ENCODE data around the gene CCDC179. TPM values are rescaled to one million over a fixed set of nuclear protein-coding genes. Genes with fewer than 3 reads are reported as not detected.

CCDC179 gene
- total RNA-seq, 1 donor from 2014 or later = not detected

DNA sequence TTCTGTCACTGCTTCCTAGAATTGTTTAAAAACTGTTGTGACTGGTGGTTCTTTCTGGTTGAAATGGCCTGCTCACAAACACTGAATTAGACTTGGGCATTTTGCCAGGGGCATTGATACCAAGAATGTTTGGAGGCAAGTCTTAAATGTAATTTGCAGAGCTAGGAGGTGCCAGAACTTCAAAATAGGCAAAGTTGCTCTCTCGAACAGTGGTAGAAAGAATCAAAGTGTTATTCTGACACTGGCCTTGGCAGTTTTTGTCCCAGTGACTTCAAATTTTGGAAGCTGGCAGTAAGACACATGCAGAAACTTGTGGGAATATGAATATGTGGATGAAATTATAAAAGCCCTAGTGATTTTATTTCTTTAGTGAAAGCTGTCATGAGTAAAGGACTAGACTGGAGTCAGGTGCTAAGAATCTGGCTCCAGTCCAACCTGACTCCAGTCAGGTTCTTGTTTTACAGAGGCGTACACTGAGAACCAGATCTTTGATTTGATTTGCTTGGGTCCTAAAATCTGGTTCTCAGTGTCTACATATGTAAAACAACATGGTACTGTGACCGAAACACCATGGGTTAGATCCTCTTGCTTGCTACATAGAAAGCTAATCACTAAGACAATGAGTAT lies 51.6 kb downstream of the CCDC179 start:
- DNase-seq (ENCODE audit: extremely low read depth, low read depth, low spot score) = no peak

DNA sequence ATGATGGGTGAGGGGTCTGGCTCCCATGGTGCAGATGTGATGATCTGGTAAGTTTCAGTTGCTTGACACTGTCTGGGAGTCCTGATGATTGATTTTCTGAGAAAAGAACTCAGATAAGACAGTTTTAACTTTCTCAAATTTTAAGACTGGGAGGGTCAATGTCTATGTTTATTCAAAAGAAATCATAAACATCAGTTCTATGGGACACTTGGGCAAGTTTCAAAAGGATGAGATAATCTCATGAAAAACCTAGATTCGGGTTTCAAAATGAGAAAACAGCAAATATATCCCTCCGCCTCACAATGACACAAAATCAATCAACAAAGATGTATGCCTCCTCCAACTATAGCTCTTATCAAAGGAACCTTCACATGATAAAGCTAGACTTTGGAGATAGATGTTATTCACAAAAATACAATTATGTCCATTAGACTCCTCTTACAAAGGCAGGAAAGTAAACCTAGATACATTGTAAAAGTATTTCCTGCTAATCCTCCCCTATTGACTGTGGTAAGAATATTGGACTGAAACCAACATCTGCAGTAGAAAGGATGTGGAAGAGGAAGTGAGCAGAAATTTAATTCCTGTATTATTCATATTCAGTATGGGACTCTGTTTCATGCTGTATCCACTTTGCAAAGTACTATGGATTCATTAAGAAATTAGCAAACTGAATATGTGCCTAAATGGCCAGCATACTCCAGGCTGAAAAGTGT lies 52.3 kb downstream of the CCDC179 start:
- no peak for DNase-seq (ENCODE audit: extremely low read depth, low read depth, low spot score)

DNA sequence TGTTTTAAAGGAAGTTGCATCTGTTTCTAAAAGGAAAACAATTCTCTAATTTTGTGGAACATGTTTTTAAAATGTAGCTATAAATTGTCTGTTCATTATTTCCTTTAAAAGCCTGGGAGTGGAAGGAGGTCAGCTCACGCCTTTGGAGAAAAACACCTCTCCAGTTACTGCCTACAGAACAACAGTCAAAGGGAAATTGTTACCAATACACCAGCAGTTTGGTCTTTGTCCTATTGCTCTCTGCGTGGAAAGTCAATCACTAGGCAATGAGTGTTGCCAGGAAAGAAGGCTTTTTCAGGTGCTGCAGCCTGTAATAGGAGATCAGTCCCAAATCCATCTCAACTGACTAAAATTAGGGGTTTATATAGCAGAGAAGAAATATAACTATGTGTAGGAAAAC lies 52.9 kb downstream of the CCDC179 start:
- DNase-seq (ENCODE audit: extremely low read depth, low read depth, low spot score) = no peak

DNA sequence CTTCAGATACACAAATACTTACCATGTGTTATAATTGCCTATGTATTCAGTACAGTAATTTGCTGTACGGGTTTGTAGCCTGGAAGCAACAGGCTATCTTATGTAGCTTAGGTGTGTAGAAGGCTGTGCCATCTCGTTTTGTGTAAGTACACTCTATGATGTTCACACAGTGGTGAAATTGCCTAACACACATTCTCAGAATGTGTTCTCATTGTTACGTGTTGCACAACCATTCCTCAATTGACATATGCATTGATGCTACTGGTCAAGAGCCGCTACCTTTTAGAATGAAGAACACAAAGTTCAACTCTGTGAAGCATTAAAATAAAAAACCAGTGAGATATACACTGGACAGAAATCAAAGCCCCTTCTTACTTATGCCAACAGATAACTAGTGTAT lies 57.4 kb downstream of the CCDC179 start:
- DNase-seq (ENCODE audit: extremely low read depth, low read depth, low spot score) = no peak

DNA sequence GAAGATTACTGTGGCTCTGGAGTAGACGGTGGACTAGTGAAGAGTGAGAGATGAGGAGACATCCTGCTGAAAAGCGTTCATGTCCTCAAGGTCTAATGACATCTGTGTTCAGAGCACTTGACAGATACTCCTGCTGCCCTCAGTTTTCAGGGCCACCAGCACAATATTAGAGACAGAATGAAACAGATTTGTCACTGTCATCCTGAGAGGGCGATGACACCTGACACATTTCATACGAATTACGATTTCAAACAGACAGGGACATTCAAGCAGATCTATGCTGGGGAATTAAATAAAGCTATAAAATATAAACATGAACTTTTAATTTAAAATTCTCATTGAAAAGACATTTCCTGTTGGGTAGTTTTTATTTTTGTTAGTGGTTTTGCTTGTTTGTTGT lies 59.8 kb downstream of the CCDC179 start:
- no peak for DNase-seq (ENCODE audit: extremely low read depth, low read depth, low spot score)

DNA sequence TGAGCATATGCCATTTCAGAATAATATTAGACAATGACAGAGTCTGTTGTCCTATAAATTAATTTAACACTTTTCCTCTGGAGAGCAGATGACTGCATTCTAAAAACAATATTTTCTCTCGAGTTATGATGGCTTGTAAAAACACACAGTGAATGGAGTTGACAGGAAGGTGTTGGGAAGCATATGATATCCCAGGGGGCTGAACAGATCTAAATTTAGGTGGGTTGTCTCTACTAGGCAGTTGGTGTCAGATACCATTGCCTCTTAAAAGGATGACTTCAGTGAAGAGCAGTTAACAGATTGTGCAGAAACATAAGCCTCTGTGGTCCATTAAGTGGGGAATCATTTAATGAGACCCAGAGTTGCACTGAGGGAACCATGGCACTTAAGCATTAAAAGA lies 61.4 kb downstream of the CCDC179 start:
- DNase-seq (ENCODE audit: extremely low read depth, low read depth, low spot score) = no peak

DNA sequence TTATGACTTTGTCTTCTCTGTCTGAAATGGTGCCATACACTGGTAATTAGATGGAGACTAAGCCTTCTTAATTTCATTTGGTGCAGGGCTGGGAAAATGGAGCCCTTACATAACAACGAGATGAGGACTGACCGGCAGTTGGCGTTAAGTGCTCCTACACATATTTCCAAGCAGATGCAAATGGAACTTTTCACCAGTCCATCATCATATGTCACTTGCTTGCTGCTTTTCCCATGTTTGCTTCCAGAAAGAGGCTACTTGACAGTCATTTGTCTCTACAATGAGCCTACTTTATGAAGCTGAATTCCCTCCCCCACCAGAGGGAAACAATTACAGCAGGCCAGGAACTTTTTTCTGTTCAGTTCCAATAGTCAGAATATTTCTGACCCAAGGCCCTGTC lies 63.2 kb downstream of the CCDC179 start:
- no peak for DNase-seq (ENCODE audit: extremely low read depth, low read depth, low spot score)

Other genes with a start within 250 kb of the CCDC179 start
- gene FANCF, start 234.7 kb downstream of the CCDC179 start, total RNA-seq = 10.9 and 11.8 TPM in 2 replicates
- gene GAS2, start 193.9 kb downstream of the CCDC179 start, total RNA-seq = 0.58 and 0.88 TPM in 2 replicates
- gene SVIP, start 30.7 kb downstream of the CCDC179 start, total RNA-seq = 21.7 and 23.6 TPM in 2 replicates